BLaER1 (cell line): ENCODE results near the gene TSPYL6.

Experiments used
- H3K27ac ChIP-seq: shearing (Covaris generic); formaldehyde crosslinking; 2 replicates; pipeline ENCODE4 v1.8.1; 2022
- H3K27me3 ChIP-seq: shearing (Covaris generic); formaldehyde crosslinking; 2 replicates; pipeline ENCODE4 v1.8.1; 2022
- H3K36me3 ChIP-seq: shearing (Covaris generic); formaldehyde crosslinking; 2 replicates; pipeline ENCODE4 v1.8.1; 2022
- H3K4me1 ChIP-seq: shearing (Covaris generic); formaldehyde crosslinking; 2 replicates; pipeline ENCODE4 v1.8.1; 2022
- H3K4me2 ChIP-seq: shearing (Covaris generic); formaldehyde crosslinking; 2 replicates; pipeline ENCODE4 v1.8.1; 2022
- H3K4me3 ChIP-seq: shearing (Covaris generic); formaldehyde crosslinking; 2 replicates; pipeline ENCODE4 v1.8.1; 2022
- H3K9ac ChIP-seq: shearing (Covaris generic); formaldehyde crosslinking; 2 replicates; pipeline ENCODE4 v1.8.1; 2022
- H3K9me3 ChIP-seq: shearing (Covaris generic); formaldehyde crosslinking; 2 replicates; pipeline ENCODE4 v1.8.1; 2022
- H4K20me1 ChIP-seq: shearing (Covaris generic); formaldehyde crosslinking; 2 replicates; pipeline ENCODE4 v1.8.1; 2022
- Cebpa-rat ChIP-seq: shearing (Covaris generic); IDR thresholded peaks from 2 replicates; pipeline ENCODE4 v1.8.1; 2022

TSPYL6 gene

GRCh38 chr2:54233832-54234649 lies 22.0 kb downstream of the TSPYL6 start:
- 0 out of 2 replicates have a peak, but pooled peaks cover 5% of the 10 kb centered on the region for H3K9me3 ChIP-seq
- no peaks in the 10 kb centered on the region for H4K20me1 ChIP-seq
- H3K9ac ChIP-seq: no peak overlapping the region
- H3K4me3 ChIP-seq: no peak overlapping the region
- H3K27me3 ChIP-seq: no peaks in the 10 kb centered on the region
- H3K4me1 ChIP-seq: no peaks in the 10 kb centered on the region
- H3K36me3 ChIP-seq: no peaks in the 10 kb centered on the region
- no peak overlapping the region for H3K4me2 ChIP-seq
- H3K27ac ChIP-seq: no peak overlapping the region
- TF ChIP-seq Cebpa-rat: no peak

DNA sequence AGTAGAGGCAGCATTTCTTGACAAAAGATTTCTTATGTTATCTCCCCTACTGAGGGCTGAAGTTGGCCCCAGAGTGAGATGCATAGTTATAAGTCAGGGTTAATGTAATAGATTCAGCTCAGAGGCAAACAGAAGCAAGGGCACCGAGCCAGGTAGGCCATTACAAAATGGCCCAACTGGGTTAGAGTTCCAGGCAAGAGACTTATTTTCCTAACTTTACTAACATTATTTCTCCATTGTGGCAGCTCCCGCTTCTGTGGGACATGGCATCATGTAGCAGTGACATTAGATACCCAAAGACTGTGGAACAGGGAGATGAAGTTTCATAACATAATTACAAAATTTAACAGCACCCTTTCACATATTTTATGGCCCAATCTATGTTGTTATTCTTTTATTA lies 27.1 kb downstream of the TSPYL6 start:
- H3K27me3 ChIP-seq: no peaks in the 10 kb centered on the region
- 0 out of 2 replicates have a peak, but pooled peaks cover 8% of the 10 kb centered on the region for H3K9me3 ChIP-seq
- H3K4me1 ChIP-seq: no peaks in the 10 kb centered on the region
- no peak overlapping the region for H3K4me2 ChIP-seq
- no peaks in the 10 kb centered on the region for H3K36me3 ChIP-seq
- no peak overlapping the region for H3K27ac ChIP-seq
- H4K20me1 ChIP-seq: no peaks in the 10 kb centered on the region
- TF ChIP-seq Cebpa-rat: no peak
- H3K9ac ChIP-seq: no peak overlapping the region
- no peak overlapping the region for H3K4me3 ChIP-seq

DNA sequence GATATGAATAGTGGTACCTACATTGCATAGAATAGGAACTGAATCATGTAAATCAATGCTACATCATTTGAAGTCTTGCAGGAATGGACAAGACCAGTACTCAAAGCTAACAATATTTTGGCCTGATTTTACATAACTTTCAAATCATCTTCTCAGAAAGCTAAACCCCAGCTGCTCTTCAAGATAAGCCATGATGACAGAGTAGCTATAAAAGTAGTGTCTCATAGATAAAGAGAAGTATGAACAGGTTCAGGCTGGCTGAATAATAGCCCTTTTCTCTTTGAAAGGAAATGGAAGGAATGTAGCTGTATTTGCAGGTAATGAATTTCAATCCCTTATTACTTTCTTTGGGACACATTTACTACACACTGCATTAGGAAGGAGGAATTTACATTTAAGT lies 28.2 kb downstream of the TSPYL6 start:
- no peak overlapping the region for H3K9ac ChIP-seq
- TF ChIP-seq Cebpa-rat: no peak
- H3K4me1 ChIP-seq: no peaks in the 10 kb centered on the region
- 0 out of 2 replicates have a peak, but pooled peaks cover 8% of the 10 kb centered on the region for H3K9me3 ChIP-seq
- H3K4me3 ChIP-seq: no peak overlapping the region
- H3K27me3 ChIP-seq: no peaks in the 10 kb centered on the region
- H4K20me1 ChIP-seq: no peaks in the 10 kb centered on the region
- H3K4me2 ChIP-seq: no peak overlapping the region
- no peak overlapping the region for H3K27ac ChIP-seq
- H3K36me3 ChIP-seq: no peaks in the 10 kb centered on the region

- no peak overlapping the region for H3K27ac ChIP-seq
Measured at GRCh38 chr2:54226260-54226659, 29.8 kb downstream of the TSPYL6 start.

GRCh38 chr2:54224997-54225396 lies 31.0 kb downstream of the TSPYL6 start:
- no peaks in the 10 kb centered on the region for H3K27me3 ChIP-seq
- TF ChIP-seq Cebpa-rat: no peak
- no peak overlapping the region for H3K4me2 ChIP-seq
- no peak overlapping the region for H3K27ac ChIP-seq
- 0 out of 2 replicates have a peak, but pooled peaks cover 4% of the 10 kb centered on the region for H3K9me3 ChIP-seq
- no peaks in the 10 kb centered on the region for H3K4me1 ChIP-seq
- no peak overlapping the region for H3K9ac ChIP-seq
- no peak overlapping the region for H3K4me3 ChIP-seq
- no peaks in the 10 kb centered on the region for H4K20me1 ChIP-seq
- H3K36me3 ChIP-seq: no peaks in the 10 kb centered on the region

More at GRCh38 chr2:54226260-54226659, 29.8 kb downstream of the TSPYL6 start:
- no peaks in the 10 kb centered on the region for H3K27me3 ChIP-seq
- H3K4me2 ChIP-seq: no peak overlapping the region
- no peak for TF ChIP-seq Cebpa-rat
- no peaks in the 10 kb centered on the region for H3K4me1 ChIP-seq
- H4K20me1 ChIP-seq: no peaks in the 10 kb centered on the region
- 0 out of 2 replicates have a peak, but pooled peaks cover 4% of the 10 kb centered on the region for H3K9me3 ChIP-seq
- H3K36me3 ChIP-seq: no peaks in the 10 kb centered on the region
- no peak overlapping the region for H3K4me3 ChIP-seq
- no peak overlapping the region for H3K9ac ChIP-seq

DNA sequence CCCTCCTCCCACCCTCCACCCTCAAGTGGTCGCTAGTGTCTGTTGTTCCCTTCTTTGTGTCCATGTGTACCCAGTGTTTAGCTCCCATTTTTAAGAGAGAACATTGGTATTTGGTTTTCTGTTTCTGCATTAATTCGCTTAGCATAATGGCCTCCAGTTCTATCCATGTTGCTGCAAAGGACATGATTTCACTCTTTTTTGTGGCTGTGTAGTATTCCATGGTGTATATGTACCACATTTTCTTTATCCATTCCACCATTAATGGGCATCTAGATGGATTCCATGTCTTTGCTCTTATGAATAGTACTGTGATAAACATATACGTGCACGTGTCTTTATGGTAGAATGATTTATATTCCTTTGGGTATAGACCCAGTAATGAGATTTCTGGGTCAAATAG lies 42.9 kb downstream of the TSPYL6 start:
- Histone ChIP-seq H3K4me3 (no peak overlapping the region), H3K9ac (no peak overlapping the region), H3K4me1 (no peaks in the 10 kb centered on the region), H3K4me2 (no peak overlapping the region), H3K27me3 (no peaks in the 10 kb centered on the region), H3K27ac (no peak overlapping the region), H4K20me1 (no peaks in the 10 kb centered on the region), H3K9me3 (peaks cover 10% of the 10 kb centered on the region), H3K36me3 (no peaks in the 10 kb centered on the region)
- no peak for TF ChIP-seq Cebpa-rat

DNA sequence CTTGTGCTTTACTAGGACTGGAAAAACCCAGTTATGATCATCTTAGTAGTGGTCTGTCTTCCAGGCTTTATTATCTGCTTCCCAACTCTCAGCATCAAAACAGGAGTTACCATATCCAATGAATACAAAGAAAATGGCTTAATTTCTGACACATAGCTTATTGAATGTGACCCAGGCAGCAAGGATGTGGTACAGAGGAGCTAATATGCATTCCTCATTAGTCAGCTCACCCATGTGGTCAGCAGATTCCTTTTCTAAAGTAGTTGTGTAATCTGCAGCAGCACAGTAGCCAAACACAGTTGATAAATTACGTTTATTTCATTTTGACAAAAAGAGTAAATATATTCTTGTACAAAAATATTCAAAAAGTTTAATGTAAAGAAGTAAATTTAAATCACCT lies 43.6 kb downstream of the TSPYL6 start:
- Histone ChIP-seq H3K27ac (no peak overlapping the region), H3K4me2 (no peak overlapping the region), H3K9ac (no peak overlapping the region), H3K36me3 (no peaks in the 10 kb centered on the region), H3K4me3 (no peak overlapping the region), H4K20me1 (no peaks in the 10 kb centered on the region), H3K4me1 (no peaks in the 10 kb centered on the region), H3K9me3 (peaks cover 10% of the 10 kb centered on the region), H3K27me3 (no peaks in the 10 kb centered on the region)
- no peak for TF ChIP-seq Cebpa-rat

DNA sequence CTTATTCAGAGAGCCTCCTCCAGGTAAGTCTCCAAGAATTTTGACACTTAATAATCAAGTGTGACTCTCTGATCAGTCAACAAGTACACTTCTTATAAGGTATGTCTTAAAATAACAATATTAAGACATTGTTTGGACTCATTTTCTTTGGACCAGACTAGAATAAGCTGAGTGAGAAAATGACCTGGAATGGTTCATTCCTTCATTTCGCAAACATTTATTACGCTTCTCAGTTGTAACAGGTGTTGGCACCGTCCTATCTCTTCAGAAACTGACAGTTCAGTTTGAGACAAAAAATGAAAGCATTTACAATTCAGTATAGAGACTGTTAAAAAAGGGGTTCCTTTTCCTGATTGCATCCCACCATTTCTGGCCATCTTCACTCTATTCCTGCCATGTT lies 46.6 kb downstream of the TSPYL6 start:
- TF ChIP-seq Cebpa-rat: no peak
- Histone ChIP-seq H3K4me1 (no peaks in the 10 kb centered on the region), H3K9ac (no peak overlapping the region)

DNA sequence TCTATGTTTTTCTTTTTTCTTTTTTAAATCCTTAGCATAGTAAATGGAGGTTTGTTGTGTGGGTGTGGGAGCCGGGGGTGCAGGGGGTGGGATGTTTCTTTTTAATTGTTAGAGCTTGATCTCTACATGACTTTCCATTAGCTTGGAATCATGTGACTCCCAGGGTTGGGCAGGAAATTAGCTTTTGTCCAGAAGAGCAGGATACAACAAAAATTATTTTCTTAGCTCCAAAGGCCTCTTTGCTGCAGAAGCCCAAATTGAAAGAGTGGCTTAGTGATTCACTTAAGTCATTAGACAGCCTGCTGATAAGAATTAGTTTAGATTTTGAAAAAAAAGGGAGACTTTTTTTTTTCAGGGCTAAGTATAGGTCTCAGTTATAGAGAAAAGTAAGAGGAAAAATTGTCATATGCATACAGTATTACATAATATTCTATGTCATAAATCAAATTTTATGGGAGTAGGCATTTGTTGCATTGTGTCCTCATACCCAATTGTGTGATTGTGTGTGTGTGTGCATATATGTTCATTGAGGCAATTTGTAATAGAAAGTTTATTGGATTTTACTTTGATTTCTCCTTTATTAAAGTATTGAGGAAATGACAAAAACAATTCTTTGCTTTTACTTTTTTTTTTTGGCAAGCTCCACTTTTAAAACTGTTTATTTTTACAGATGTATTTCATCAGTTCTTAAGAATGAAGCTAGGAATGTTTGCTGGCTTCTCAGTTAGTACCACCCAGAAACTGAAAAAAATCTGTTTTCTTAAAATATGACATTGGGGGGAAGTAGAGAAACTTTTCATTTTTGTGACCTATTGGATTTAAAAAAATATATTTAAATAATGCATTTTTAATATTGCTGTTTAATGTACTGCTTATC lies 47.4 kb downstream of the TSPYL6 start:
- no peak for TF ChIP-seq Cebpa-rat
- H3K27ac ChIP-seq: no peak overlapping the region
- H3K9ac ChIP-seq: no peak overlapping the region
- no peak overlapping the region for H3K4me2 ChIP-seq
- H3K9me3 ChIP-seq: peaks cover 2% of the 10 kb centered on the region
- no peaks in the 10 kb centered on the region for H3K36me3 ChIP-seq
- H3K4me3 ChIP-seq: no peak overlapping the region
- H3K4me1 ChIP-seq: no peaks in the 10 kb centered on the region
- H3K27me3 ChIP-seq: no peaks in the 10 kb centered on the region
- H4K20me1 ChIP-seq: no peaks in the 10 kb centered on the region

More for the DNA sequence above, 46.6 kb downstream of the TSPYL6 start:
- no peaks in the 10 kb centered on the region for H4K20me1 ChIP-seq
- H3K36me3 ChIP-seq: no peaks in the 10 kb centered on the region
- H3K4me2 ChIP-seq: no peak overlapping the region
- H3K27ac ChIP-seq: no peak overlapping the region
- H3K27me3 ChIP-seq: no peaks in the 10 kb centered on the region
- no peak overlapping the region for H3K4me3 ChIP-seq
- H3K9me3 ChIP-seq: peaks cover 4% of the 10 kb centered on the region
